Naive thymus-derived CD4-positive, alpha-beta T cell (primary cell): Measurements from ENCODE around the gene DNAJC4. TPM values are rescaled to one million over a fixed set of nuclear protein-coding genes. Genes with fewer than 3 reads are reported as not detected.

Experiments used
- ATAC-seq: fragments of 150-1000 bp; cut with Tn5 transposase; 2 replicates; pipeline ENCODE4 v1.10.0; 2021; ENCODE audit warnings: mild to moderate bottlenecking, moderate library complexity
- CTCF ChIA-PET: fragments of 350-600 bp; sonication (Branson Sonifier 250); formaldehyde crosslinking; loops from one replicate; lab custom pipeline; 2021; ENCODE audit warnings: antibody characterized with exemption; lab: Charles Lee
- POLR2A ChIA-PET: fragments of 350-600 bp; sonication (Branson Sonifier 250); formaldehyde crosslinking; loops from one replicate; lab custom pipeline; 2021; ENCODE audit warnings: antibody characterized with exemption, inconsistent platforms; lab: Charles Lee
- DNase-seq, 9 donors: peaks; one replicate each; pipeline versions ENCODE4 v3.0.0 to v3.0.0-alpha.2; 2020 to 2022; ENCODE audit warnings: mixed read lengths in 1 of 9
- H3K27ac ChIP-seq: one replicate; pipeline ENCODE4 v1.7.0; 2013; ENCODE audit warnings: mild to moderate bottlenecking, low read depth, low read length, moderate library complexity
- H3K27me3 ChIP-seq, 2 donors: one replicate each; pipeline ENCODE4 v1.7.0; 2013; ENCODE audit warnings: low read length in 2 of 2, mild to moderate bottlenecking in 2 of 2, moderate library complexity in 2 of 2; ENCODE audit not compliant: control insufficient read depth in 2 of 2, insufficient read depth in 2 of 2
- H3K36me3 ChIP-seq, 3 experiments: 1 replicate in 2 of 3; 2 replicates in 1 of 3; pipeline ENCODE4 v1.7.0; 2013; ENCODE audit warnings: low read length in 3 of 3, mild to moderate bottlenecking in 3 of 3, moderate library complexity in 1 of 3; ENCODE audit not compliant: insufficient read depth in 3 of 3, control insufficient read depth in 2 of 3
- H3K4me1 ChIP-seq, 2 donors: one replicate each; pipeline ENCODE4 v1.7.0; 2013; ENCODE audit warnings: low read length in 2 of 2, mild to moderate bottlenecking in 2 of 2, moderate library complexity in 1 of 2; ENCODE audit not compliant: control insufficient read depth in 2 of 2, insufficient read depth in 2 of 2
- H3K4me3 ChIP-seq: 2 replicates; pipeline ENCODE4 v1.7.0; 2013; ENCODE audit warnings: mild to moderate bottlenecking, low read length
- H3K9me3 ChIP-seq, 3 experiments: 1 replicate in 2 of 3; 2 replicates in 1 of 3; pipeline ENCODE4 v1.7.0; 2013; ENCODE audit warnings: low read length in 3 of 3; ENCODE audit not compliant: control insufficient read depth in 2 of 3
- H3K27ac Mint-ChIP-seq, 9 donors: one replicate each; pipeline ENCODE4 v1.8.0; 2020 to 2022; ENCODE audit warnings: mixed read lengths in 9 of 9, mild to moderate bottlenecking in 8 of 9, moderate library complexity in 5 of 9, inconsistent platforms in 2 of 9
- H3K27me3 Mint-ChIP-seq, 5 donors: one replicate each; pipeline ENCODE4 v1.8.0; 2021 to 2022; ENCODE audit warnings: mixed read lengths in 5 of 5, mild to moderate bottlenecking in 1 of 5
- H3K36me3 Mint-ChIP-seq, 5 donors: one replicate each; pipeline ENCODE4 v1.8.0; 2020 to 2022; ENCODE audit warnings: mixed read lengths in 5 of 5, mild to moderate bottlenecking in 3 of 5, inconsistent platforms in 1 of 5
- H3K4me1 Mint-ChIP-seq, 7 donors: one replicate each; pipeline ENCODE4 v1.8.0; 2020 to 2022; ENCODE audit warnings: mixed read lengths in 7 of 7, mild to moderate bottlenecking in 3 of 7, inconsistent platforms in 1 of 7
- H3K4me3 Mint-ChIP-seq, 10 donors: one replicate each; pipeline ENCODE4 v1.8.0; 2020 to 2022; ENCODE audit warnings: mild to moderate bottlenecking in 10 of 10, mixed read lengths in 10 of 10, moderate library complexity in 6 of 10, inconsistent platforms in 2 of 10
- H3K9me3 Mint-ChIP-seq, 11 donors: one replicate each; pipeline ENCODE4 v1.8.0; 2020 to 2022; ENCODE audit warnings: mixed read lengths in 11 of 11, mild to moderate bottlenecking in 4 of 11, inconsistent platforms in 1 of 11, moderate library complexity in 1 of 11
- intact Hi-C, 2 donors: fragments of 100-400 bp; cut with micrococcal nuclease; formaldehyde crosslinking; loops; one replicate each; pipeline ENCODE4 v1.15.1; 2023
- polyA plus RNA-seq, 2 donors: library from polyadenylated mRNA; unstranded; fragments of 300-500 nt; fragmentation: Illumina TruSeq; gene quantifications; one replicate each; pipeline ENCODE4 v1.2.3, GENCODE V29; 2021
- total RNA-seq, 6 experiments: library from RNA in 5 of 6; stranded (reverse) in 5 of 6; gene quantifications; 1 replicate in 5 of 6; 2 replicates in 1 of 6; pipeline ENCODE4 v1.2.3 and lab custom pipeline; 2021 to 2026

DNAJC4 gene
- total and polyA plus RNA-seq, 7 experiments from 2014 or later: 24.3 to 61.7 (median 39.9) TPM

- CTCF ChIA-PET: interaction anchor here (0.7 to 2.1 kb wide), 4 partner anchors 10 to 1674 kb away, joined by 3 to 7 read pairs (median 4); no protein-coding TSS in a partner anchor
- H3K36me3 ChIP-seq: peaks cover 0 to 16% (median 0%) of the 10 kb centered on the region in 3 experiments
- Mint-ChIP-seq H3K27me3 (no peaks in the 10 kb centered on the region), H3K27ac (peak overlapping the region in 2 of 9 donors; percentile 61 to 77), H3K36me3 (peaks cover 0 to 11% (median 5%) of the 10 kb centered on the region in 5 donors), H3K4me1 (peaks cover 8 to 28% (median 18%) of the 10 kb centered on the region in 7 donors), H3K4me3 (peak overlapping the region in 4 of 10 donors; percentile 5 to 33 (median 18)), H3K9me3 (no peaks in the 10 kb centered on the region)
- no peaks in the 10 kb centered on the region for H3K9me3 ChIP-seq
- H3K27ac ChIP-seq: no peak overlapping the region
- POLR2A ChIA-PET: interaction anchor here (1.5 to 7.1 kb wide), 2 partner anchors 11 to 53 kb away, joined by 3 to 104 read pairs; no protein-coding TSS in a partner anchor
- no peak for ATAC-seq
- no peak overlapping the region for H3K4me3 ChIP-seq
- DNase-seq: no peak
- peaks cover 11 to 17% of the 10 kb centered on the region in 2 donors for H3K4me1 ChIP-seq
- no peaks in the 10 kb centered on the region for H3K27me3 ChIP-seq
- intact Hi-C loops: no loop called here
Measured at GRCh38 chr11:64281957-64282770, 51.8 kb downstream of the DNAJC4 start.

- intact Hi-C loops: no loop called here
- H3K27ac ChIP-seq: no peak overlapping the region
- no peaks in the 10 kb centered on the region for H3K27me3 ChIP-seq
- ChIA-PET CTCF (interaction anchor here (2.1 kb wide), 1 partner anchor 21 kb away, joined by 6 read pairs; no protein-coding TSS in a partner anchor), POLR2A (interaction anchor here (0.6 to 7.1 kb wide), 5 partner anchors 12 to 77 kb away, joined by 3 to 104 read pairs (median 4); partner anchors contain the start of genes DNAJC4 and FERMT3)
- Mint-ChIP-seq H3K36me3 (peaks cover 0 to 11% (median 5%) of the 10 kb centered on the region in 5 donors), H3K4me1 (peaks cover 8 to 28% (median 18%) of the 10 kb centered on the region in 7 donors), H3K27me3 (no peaks in the 10 kb centered on the region), H3K4me3 (peak overlapping the region in 8 of 10 donors; percentile 43 to 91 (median 76)), H3K27ac (peak overlapping the region in 8 of 9 donors; percentile 12 to 95 (median 72)), H3K9me3 (no peaks in the 10 kb centered on the region)
- H3K36me3 ChIP-seq: peaks cover 0 to 15% (median 0%) of the 10 kb centered on the region in 3 experiments
- H3K9me3 ChIP-seq: no peaks in the 10 kb centered on the region
- DNase-seq (no peak), ATAC-seq (no peak)
- H3K4me1 ChIP-seq: peaks cover 11 to 17% of the 10 kb centered on the region in 2 donors
- H3K4me3 ChIP-seq: no peak overlapping the region
Measured at GRCh38 chr11:64283092-64283491, 52.7 kb downstream of the DNAJC4 start.

Other genes with a start within 250 kb of the DNAJC4 start
- 10 to 100 TPM; 59.4 to 99.0 (median 72.5) TPM for gene OTUB1, start 244.1 kb upstream of the DNAJC4 start, total RNA-seq
- 100 to 1,000 TPM; 117 to 125 TPM for gene OTUB1, start 244.1 kb upstream of the DNAJC4 start, polyA plus RNA-seq
- not detected for gene FLRT1, start 194.6 kb upstream of the DNAJC4 start, total RNA-seq
- under 1 TPM; 0.05 to 0.12 TPM for gene FLRT1, start 194.6 kb upstream of the DNAJC4 start, polyA plus RNA-seq
- 10 to 100 TPM in 2 of 5 experiments, 1 to 10 TPM in 3; 5.4 to 12.4 (median 8.7) TPM for gene MACROD1, start 64.4 kb upstream of the DNAJC4 start, total RNA-seq
- 10 to 100 TPM in 1 of 2 donors, 1 to 10 TPM in 1; 9.7 to 16.2 TPM for gene MACROD1, start 64.4 kb upstream of the DNAJC4 start, polyA plus RNA-seq
- 100 to 1,000 TPM in 1 of 5 experiments, 10 to 100 TPM in 4; 45.1 to 243 (median 88.8) TPM for gene STIP1, start 44.4 kb upstream of the DNAJC4 start, total RNA-seq
- gene STIP1, start 44.4 kb upstream of the DNAJC4 start, polyA plus RNA-seq: 100 to 1,000 TPM in 1 of 2 donors, 10 to 100 TPM in 1; 56.6 to 123 TPM
- gene FERMT3, start 23.8 kb upstream of the DNAJC4 start, total RNA-seq: 100 to 1,000 TPM in 4 of 5 experiments, 10 to 100 TPM in 1; 77.1 to 209 (median 120) TPM
- gene FERMT3, start 23.8 kb upstream of the DNAJC4 start, polyA plus RNA-seq: 100 to 1,000 TPM; 119 to 186 TPM
- gene TRPT1, start 4.4 kb upstream of the DNAJC4 start, total RNA-seq: 10 to 100 TPM; 24.0 to 53.0 (median 27.2) TPM
- gene TRPT1, start 4.4 kb upstream of the DNAJC4 start, polyA plus RNA-seq: 10 to 100 TPM; 50.0 to 53.7 TPM
- gene NUDT22, start 4.3 kb upstream of the DNAJC4 start, total RNA-seq: 10 to 100 TPM; 47.8 to 94.0 (median 78.3) TPM
- 10 to 100 TPM; 40.7 to 51.2 TPM for gene NUDT22, start 4.3 kb upstream of the DNAJC4 start, polyA plus RNA-seq
- 10 to 100 TPM; 30.6 to 99.5 (median 88.0) TPM for gene VEGFB, start 4.0 kb downstream of the DNAJC4 start, total RNA-seq
- gene VEGFB, start 4.0 kb downstream of the DNAJC4 start, polyA plus RNA-seq: 10 to 100 TPM; 12.9 to 15.3 TPM
- gene FKBP2, start 10.5 kb downstream of the DNAJC4 start, total RNA-seq: 10 to 100 TPM; 20.3 to 46.6 (median 33.5) TPM
- 10 to 100 TPM; 61.8 to 81.4 TPM for gene FKBP2, start 10.5 kb downstream of the DNAJC4 start, polyA plus RNA-seq
- gene PPP1R14B, start 16.4 kb downstream of the DNAJC4 start, total RNA-seq: 100 to 1,000 TPM in 1 of 5 experiments, 10 to 100 TPM in 4; 20.1 to 116 (median 26.0) TPM
- gene PPP1R14B, start 16.4 kb downstream of the DNAJC4 start, polyA plus RNA-seq: 10 to 100 TPM; 23.9 to 29.5 TPM
- gene PLCB3, start 21.0 kb downstream of the DNAJC4 start, total RNA-seq: 10 to 100 TPM in 2 of 5 experiments, 1 to 10 TPM in 3; 3.3 to 12.1 (median 8.1) TPM
- under 1 TPM; 0.19 to 0.81 TPM for gene PLCB3, start 21.0 kb downstream of the DNAJC4 start, polyA plus RNA-seq
- gene BAD, start 54.1 kb downstream of the DNAJC4 start, total RNA-seq: 10 to 100 TPM; 17.5 to 41.1 (median 22.7) TPM
- gene BAD, start 54.1 kb downstream of the DNAJC4 start, polyA plus RNA-seq: 10 to 100 TPM; 40.3 TPM
- 10 to 100 TPM; 25.2 to 45.9 (median 34.3) TPM for gene GPR137, start 55.3 kb downstream of the DNAJC4 start, total RNA-seq
- gene GPR137, start 55.3 kb downstream of the DNAJC4 start, polyA plus RNA-seq: 1 to 10 TPM; 4.9 to 5.4 TPM
- under 1 TPM in 1 of 5 experiments, not detected in 4; 0.42 TPM for gene KCNK4, start 60.8 kb downstream of the DNAJC4 start, total RNA-seq
- not detected for gene KCNK4, start 60.8 kb downstream of the DNAJC4 start, polyA plus RNA-seq
- under 1 TPM in 1 of 5 experiments, not detected in 4; 0.60 TPM for gene CATSPERZ, start 69.8 kb downstream of the DNAJC4 start, total RNA-seq
- gene CATSPERZ, start 69.8 kb downstream of the DNAJC4 start, polyA plus RNA-seq: not detected
- 10 to 100 TPM; 23.7 to 42.0 (median 27.9) TPM for gene ESRRA, start 75.0 kb downstream of the DNAJC4 start, total RNA-seq
- 10 to 100 TPM in 1 of 2 donors, 1 to 10 TPM in 1; 5.3 to 12.9 TPM for gene ESRRA, start 75.0 kb downstream of the DNAJC4 start, polyA plus RNA-seq
- 100 to 1,000 TPM in 4 of 5 experiments, 10 to 100 TPM in 1; 90.9 to 208 (median 152) TPM for gene TRMT112, start 87.0 kb downstream of the DNAJC4 start, total RNA-seq
- gene TRMT112, start 87.0 kb downstream of the DNAJC4 start, polyA plus RNA-seq: 100 to 1,000 TPM; 527 to 613 TPM
- 10 to 100 TPM; 41.4 to 99.2 (median 55.2) TPM for gene PRDX5, start 87.6 kb downstream of the DNAJC4 start, total RNA-seq
- gene PRDX5, start 87.6 kb downstream of the DNAJC4 start, polyA plus RNA-seq: 100 to 1,000 TPM; 184 to 195 TPM
- 100 to 1,000 TPM in 3 of 5 experiments, 10 to 100 TPM in 2; 73.4 to 182 (median 116) TPM for gene CCDC88B, start 109.7 kb downstream of the DNAJC4 start, total RNA-seq
- gene CCDC88B, start 109.7 kb downstream of the DNAJC4 start, polyA plus RNA-seq: 10 to 100 TPM; 12.8 to 35.1 TPM
- 10 to 100 TPM; 14.2 to 35.7 (median 27.9) TPM for gene RPS6KA4, start 128.6 kb downstream of the DNAJC4 start, total RNA-seq
- gene RPS6KA4, start 128.6 kb downstream of the DNAJC4 start, polyA plus RNA-seq: 1 to 10 TPM; 4.6 to 7.7 TPM